HG02938 (cell line): ENCODE measurements around the gene TFAP2C.
"Not testable (repeated sequence)": the region's sequence is repeated elsewhere in the genome, so short reads cannot be mapped to it uniquely, and the experiment has no call there.

Experiments
- ATAC-seq: cut with Tn5 transposase; IDR thresholded peaks from one replicate; pipeline ENCODE4 v1.9.1; 2021; ENCODE audit warnings: mild to moderate bottlenecking, moderate library complexity; ENCODE audit not compliant: unreplicated experiment

TFAP2C gene

GRCh38 chr20:56637576-56637975, 8.5 kb downstream of the TFAP2C start:
- no peak for ATAC-seq

- no peak for ATAC-seq
These were observed 17.5 kb downstream of the TFAP2C start for GRCh38 chr20:56646599-56646998.

GRCh38 chr20:56653211-56653610, 24.1 kb downstream of the TFAP2C start:
- ATAC-seq, result no peak

GRCh38 chr20:56656632-56657031, 27.5 kb downstream of the TFAP2C start:
- no peak for ATAC-seq

GRCh38 chr20:56657879-56658278, 28.8 kb downstream of the TFAP2C start:
- no peak for ATAC-seq

- not testable (repeated sequence) for ATAC-seq
These were observed 29.3 kb downstream of the TFAP2C start for GRCh38 chr20:56658341-56658947.

- no peak for ATAC-seq
These were observed 34.6 kb downstream of the TFAP2C start for GRCh38 chr20:56663660-56664059.

GRCh38 chr20:56664796-56665195, 35.7 kb downstream of the TFAP2C start:
- no peak for ATAC-seq

- no peak for ATAC-seq
These were observed 36.7 kb downstream of the TFAP2C start for GRCh38 chr20:56665806-56666205.

- no peak for ATAC-seq
These were observed 44.3 kb downstream of the TFAP2C start for GRCh38 chr20:56673450-56673849.

- no peak for ATAC-seq
These were observed 46.9 kb downstream of the TFAP2C start for GRCh38 chr20:56676001-56676400.

GRCh38 chr20:56676679-56677078, 47.6 kb downstream of the TFAP2C start:
- ATAC-seq, result no peak

GRCh38 chr20:56683077-56683865, 54.2 kb downstream of the TFAP2C start:
- no peak for ATAC-seq

GRCh38 chr20:56685879-56686278, 56.8 kb downstream of the TFAP2C start:
- no peak for ATAC-seq

GRCh38 chr20:56687061-56687460, 58.0 kb downstream of the TFAP2C start:
- no peak for ATAC-seq

- ATAC-seq, result no peak
These were observed 59.0 kb downstream of the TFAP2C start for GRCh38 chr20:56688106-56688505.
